Activated CD4-positive, alpha-beta memory T cell treated with anti-CD3 and anti-CD28 coated beads for 36 hours (primary cell): ENCODE results near the gene ANKS1B. TPM values are rescaled to one million over a fixed set of nuclear protein-coding genes. Genes with fewer than 3 reads are reported as not detected.
"Not testable (repeated sequence)": the region's sequence is repeated elsewhere in the genome, so short reads cannot be mapped to it uniquely, and the experiment has no call there.

Source experiments
- CTCF ChIA-PET: fragments of 350-600 bp; sonication (Branson Sonifier 250); formaldehyde crosslinking; loops from one replicate; lab custom pipeline; 2021; ENCODE audit warnings: antibody characterized with exemption, inconsistent platforms; lab: Charles Lee
- POLR2A ChIA-PET: fragments of 350-600 bp; sonication (Branson Sonifier 250); formaldehyde crosslinking; loops from one replicate; lab custom pipeline; 2021; ENCODE audit warnings: antibody characterized with exemption; lab: Charles Lee
- DNase-seq: peaks from one replicate; pipeline ENCODE4 v3.0.0-alpha.2; 2020
- H3K27ac Mint-ChIP-seq: one replicate; pipeline ENCODE4 v1.8.0; 2021; ENCODE audit warnings: mixed read lengths
- H3K27me3 Mint-ChIP-seq: one replicate; pipeline ENCODE4 v1.8.0; 2021; ENCODE audit warnings: mixed read lengths
- H3K36me3 Mint-ChIP-seq: one replicate; pipeline ENCODE4 v1.8.0; 2021; ENCODE audit warnings: mixed read lengths
- H3K4me1 Mint-ChIP-seq: one replicate; pipeline ENCODE4 v1.8.0; 2021; ENCODE audit warnings: low read depth, mixed read lengths
- H3K4me3 Mint-ChIP-seq: one replicate; pipeline ENCODE4 v1.8.0; 2021; ENCODE audit warnings: mild to moderate bottlenecking, mixed read lengths
- H3K9me3 Mint-ChIP-seq: one replicate; pipeline ENCODE4 v1.8.0; 2021; ENCODE audit warnings: mixed read lengths
- intact Hi-C: fragments of 100-400 bp; cut with micrococcal nuclease; formaldehyde crosslinking; loops from one replicate; pipeline ENCODE4 v1.15.1; 2023
- total RNA-seq, 2 experiments: library from RNA; stranded (reverse); gene quantifications; one replicate each; pipeline ENCODE4 v1.2.3, GENCODE V29; 2021

Gene ANKS1B
- total RNA-seq, 2 experiments from 2014 or later, result 0.97 to 1.0 TPM

- H3K4me3 Mint-ChIP-seq, result no peak overlapping the region
- intact Hi-C loops, result no loop called here
- DNase-seq, result no peak
- ChIA-PET POLR2A (no interaction called here), CTCF (no interaction called here)
- no peaks in the 10 kb centered on the region for H3K36me3 Mint-ChIP-seq
- H3K27me3 Mint-ChIP-seq, result no peaks in the 10 kb centered on the region
- H3K9me3 Mint-ChIP-seq, result peaks cover 4% of the 10 kb centered on the region
- no peaks in the 10 kb centered on the region for H3K4me1 Mint-ChIP-seq
- no peak overlapping the region for H3K27ac Mint-ChIP-seq
Measured at GRCh38 chr12:99253068-99253467, 731.7 kb downstream of the ANKS1B start.

DNA sequence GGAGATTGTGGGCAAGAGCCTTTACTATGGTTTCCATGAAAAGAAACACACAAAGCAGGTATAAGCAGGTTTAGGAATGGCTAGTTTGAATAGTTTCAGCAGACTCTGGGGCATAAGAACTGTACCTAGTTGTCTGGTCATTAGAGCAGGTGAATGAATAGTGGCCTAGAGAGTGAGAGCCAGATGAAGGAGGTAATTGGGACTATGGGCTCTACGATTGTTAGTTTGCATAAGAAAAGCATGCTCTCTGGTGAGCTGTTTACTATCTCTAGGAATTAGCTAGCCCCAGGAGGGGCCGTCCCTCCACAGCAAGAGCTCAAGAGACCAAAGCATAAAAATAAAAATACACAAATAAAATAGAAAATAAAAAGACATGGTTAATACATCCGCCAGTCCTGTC lies 734.6 kb downstream of the ANKS1B start:
- POLR2A ChIA-PET, result no interaction called here
- DNase-seq, result no peak
- H3K4me1 Mint-ChIP-seq, result no peaks in the 10 kb centered on the region
- no peaks in the 10 kb centered on the region for H3K27me3 Mint-ChIP-seq
- no peak overlapping the region for H3K27ac Mint-ChIP-seq
- intact Hi-C loops, result no loop called here
- no peaks in the 10 kb centered on the region for H3K36me3 Mint-ChIP-seq
- H3K4me3 Mint-ChIP-seq, result no peak overlapping the region
- H3K9me3 Mint-ChIP-seq, result peaks cover 3% of the 10 kb centered on the region
- CTCF ChIA-PET, result no interaction called here

DNA sequence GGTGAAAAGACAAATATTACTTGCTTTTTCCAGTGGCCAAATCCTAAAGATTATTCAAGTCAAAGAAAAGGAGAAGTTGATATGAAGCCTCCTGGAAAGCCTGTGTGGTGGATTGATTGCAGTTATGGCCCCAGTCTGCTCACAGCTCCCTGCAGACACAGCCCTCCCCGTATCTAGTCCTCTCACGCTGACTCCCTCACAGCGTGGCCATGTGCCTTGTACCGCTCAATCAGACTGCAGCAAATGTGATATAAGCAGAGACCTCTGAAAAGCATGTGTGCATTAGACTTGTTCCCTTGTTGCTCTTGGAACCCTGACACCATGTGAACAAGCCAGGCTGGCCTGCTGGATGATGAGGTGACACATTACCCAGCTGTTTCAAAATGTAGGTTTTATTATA lies 735.2 kb downstream of the ANKS1B start:
- intact Hi-C loops, result no loop called here
- no peak for DNase-seq
- Mint-ChIP-seq H3K4me1 (no peaks in the 10 kb centered on the region), H3K27me3 (no peaks in the 10 kb centered on the region), H3K4me3 (no peak overlapping the region), H3K9me3 (peaks cover 3% of the 10 kb centered on the region), H3K36me3 (no peaks in the 10 kb centered on the region), H3K27ac (no peak overlapping the region)
- ChIA-PET CTCF (no interaction called here), POLR2A (no interaction called here)

DNA sequence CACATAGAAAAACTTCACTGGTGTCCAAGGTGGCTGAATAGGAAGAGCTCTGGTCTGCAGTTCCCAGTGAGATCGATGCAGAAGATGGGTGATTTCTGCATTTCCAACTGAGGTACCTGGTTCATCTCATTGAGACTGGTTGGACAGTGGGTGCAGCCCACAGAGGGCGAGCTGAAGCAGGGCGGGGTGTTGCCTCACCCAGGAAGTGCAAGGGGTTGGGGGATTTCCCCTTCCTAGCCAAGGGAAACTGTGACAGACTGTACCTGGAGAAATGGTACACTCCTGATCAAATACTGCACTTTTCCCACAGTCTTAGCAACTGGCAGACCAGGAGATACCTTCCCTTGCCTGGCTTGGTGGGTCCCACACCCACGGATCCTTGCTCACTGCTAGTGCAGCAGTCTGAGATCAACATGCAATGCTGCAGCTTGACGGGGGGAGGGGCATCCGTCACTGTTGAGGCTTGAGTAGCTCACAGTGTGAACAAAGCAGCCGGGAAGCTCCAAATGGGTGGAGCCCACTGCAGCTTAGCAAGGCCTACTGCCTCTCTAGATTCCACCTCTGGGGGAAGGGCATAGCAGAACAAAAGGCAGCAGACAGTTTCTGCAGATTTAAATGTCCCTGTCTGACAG lies 746.7 kb downstream of the ANKS1B start:
- intact Hi-C loops, POLR2A ChIA-PET: not testable (repeated sequence)
- DNase-seq, result peak; percentile 9

DNA sequence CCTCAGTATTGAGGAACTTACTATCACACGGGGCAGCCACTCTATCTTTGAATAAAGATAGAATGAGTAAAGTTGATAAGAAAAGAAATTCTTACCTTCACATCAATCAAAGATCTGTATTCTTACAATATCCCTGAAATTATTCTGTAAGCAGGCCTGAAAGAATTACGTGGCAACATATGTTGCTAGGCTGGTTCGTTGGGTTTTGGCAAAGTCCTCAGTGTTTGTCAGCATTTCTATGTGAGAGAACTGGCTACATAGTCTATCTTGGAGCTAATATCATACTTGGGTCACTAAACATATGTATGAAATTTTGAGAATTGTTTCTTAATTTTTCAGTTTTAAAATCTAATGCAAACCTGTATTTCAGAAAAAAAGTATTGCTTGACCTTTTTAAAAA lies 749.4 kb downstream of the ANKS1B start:
- no peaks in the 10 kb centered on the region for H3K36me3 Mint-ChIP-seq
- no peaks in the 10 kb centered on the region for H3K27me3 Mint-ChIP-seq
- H3K9me3 Mint-ChIP-seq, result peaks cover 14% of the 10 kb centered on the region
- ChIA-PET CTCF (no interaction called here), POLR2A (no interaction called here)
- no peak for DNase-seq
- no peak overlapping the region for H3K4me3 Mint-ChIP-seq
- intact Hi-C loops, result no loop called here
- no peak overlapping the region for H3K27ac Mint-ChIP-seq
- H3K4me1 Mint-ChIP-seq, result no peaks in the 10 kb centered on the region

More for the DNA sequence above, 746.7 kb downstream of the ANKS1B start:
- H3K27ac Mint-ChIP-seq, CTCF ChIA-PET, H3K27me3 Mint-ChIP-seq, H3K4me1 Mint-ChIP-seq, H3K4me3 Mint-ChIP-seq, H3K36me3 Mint-ChIP-seq: not testable (repeated sequence)
- peaks cover 17% of the 10 kb centered on the region for H3K9me3 Mint-ChIP-seq

DNA sequence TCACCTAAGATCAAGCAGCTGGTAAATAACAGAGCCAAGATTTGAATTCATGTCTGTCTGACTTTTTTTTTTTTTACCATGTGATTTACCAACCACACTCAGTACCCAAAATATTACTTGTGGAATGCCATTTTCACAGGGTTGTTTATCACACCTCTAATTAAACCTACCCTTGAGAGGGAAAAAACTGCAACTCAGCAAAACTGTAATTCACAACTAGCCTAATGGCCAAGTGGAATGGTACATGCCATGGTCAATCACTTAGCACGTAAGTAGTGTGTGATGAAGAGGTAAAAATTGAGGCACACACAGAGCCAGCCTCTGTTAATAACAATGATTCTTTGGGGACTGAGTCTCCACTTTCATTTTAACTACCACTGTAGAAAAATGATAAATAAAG lies 750.0 kb downstream of the ANKS1B start:
- no peak overlapping the region for H3K4me3 Mint-ChIP-seq
- H3K4me1 Mint-ChIP-seq, result no peaks in the 10 kb centered on the region
- CTCF ChIA-PET, result no interaction called here
- POLR2A ChIA-PET, result no interaction called here
- no peaks in the 10 kb centered on the region for H3K36me3 Mint-ChIP-seq
- H3K27me3 Mint-ChIP-seq, result no peaks in the 10 kb centered on the region
- no peak overlapping the region for H3K27ac Mint-ChIP-seq
- intact Hi-C loops, result no loop called here
- H3K9me3 Mint-ChIP-seq, result peaks cover 8% of the 10 kb centered on the region
- DNase-seq, result no peak

- no peak overlapping the region for H3K4me3 Mint-ChIP-seq
- ChIA-PET POLR2A (no interaction called here), CTCF (no interaction called here)
- intact Hi-C loops, result no loop called here
- no peak for DNase-seq
- H3K4me1 Mint-ChIP-seq, result no peaks in the 10 kb centered on the region
- H3K36me3 Mint-ChIP-seq, result no peaks in the 10 kb centered on the region
- no peaks in the 10 kb centered on the region for H3K27me3 Mint-ChIP-seq
- H3K9me3 Mint-ChIP-seq, result peaks cover 2% of the 10 kb centered on the region
- no peak overlapping the region for H3K27ac Mint-ChIP-seq
Measured at GRCh38 chr12:99232324-99232723, 752.4 kb downstream of the ANKS1B start.

DNA sequence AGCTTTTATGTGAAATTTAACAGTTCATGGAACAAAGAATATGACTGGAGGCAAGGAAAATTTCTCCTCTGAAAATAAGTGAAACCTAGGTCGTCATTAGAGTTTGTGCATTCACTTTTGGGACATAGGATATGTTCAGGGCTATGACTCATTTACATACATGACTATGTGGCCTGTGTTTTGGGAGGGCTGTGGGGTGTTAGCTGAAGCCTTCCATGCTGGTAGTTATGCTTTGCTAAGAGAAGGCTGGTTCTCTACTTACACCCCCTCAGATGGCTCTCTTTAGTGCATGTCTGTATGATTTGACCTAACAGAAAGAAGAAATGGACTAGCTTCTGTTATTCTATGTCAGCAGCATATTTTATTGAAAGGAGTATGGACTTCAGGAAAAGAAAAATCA lies 753.7 kb downstream of the ANKS1B start:
- H3K9me3 Mint-ChIP-seq, result no peaks in the 10 kb centered on the region
- no peak overlapping the region for H3K27ac Mint-ChIP-seq
- H3K27me3 Mint-ChIP-seq, result no peaks in the 10 kb centered on the region
- H3K4me3 Mint-ChIP-seq, result no peak overlapping the region
- no peak for DNase-seq
- no peaks in the 10 kb centered on the region for H3K4me1 Mint-ChIP-seq
- ChIA-PET CTCF (no interaction called here), POLR2A (no interaction called here)
- no peaks in the 10 kb centered on the region for H3K36me3 Mint-ChIP-seq
- intact Hi-C loops, result no loop called here

DNA sequence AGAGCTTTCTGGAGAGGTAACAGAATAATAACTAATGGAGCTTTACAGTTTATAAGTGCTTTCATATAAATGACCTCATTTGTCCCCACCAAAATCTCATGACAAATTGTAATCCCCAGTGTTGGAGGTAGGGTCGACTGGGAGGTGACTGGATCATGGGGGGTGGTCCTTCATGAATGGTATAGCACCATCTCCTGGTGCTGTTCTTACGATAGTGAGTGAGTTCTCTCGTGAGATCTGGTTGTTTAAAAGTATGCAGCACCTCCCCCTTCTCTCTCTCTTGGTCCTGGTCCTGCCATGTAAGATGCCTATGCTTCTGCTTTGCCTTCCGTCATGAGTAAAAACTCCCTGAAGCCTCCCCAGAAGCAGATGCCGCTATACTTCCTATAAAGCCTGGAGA lies 760.5 kb downstream of the ANKS1B start:
- Mint-ChIP-seq H3K4me3 (no peak overlapping the region), H3K27ac (no peak overlapping the region), H3K9me3 (no peaks in the 10 kb centered on the region)

GRCh38 chr12:99223579-99223978 lies 761.2 kb downstream of the ANKS1B start:
- no peak overlapping the region for H3K4me3 Mint-ChIP-seq
- no peak overlapping the region for H3K27ac Mint-ChIP-seq
- CTCF ChIA-PET, result no interaction called here
- no peaks in the 10 kb centered on the region for H3K9me3 Mint-ChIP-seq
- H3K36me3 Mint-ChIP-seq, result no peaks in the 10 kb centered on the region
- no peak for DNase-seq
- POLR2A ChIA-PET, result no interaction called here
- no peaks in the 10 kb centered on the region for H3K4me1 Mint-ChIP-seq
- no peaks in the 10 kb centered on the region for H3K27me3 Mint-ChIP-seq
- intact Hi-C loops, result no loop called here

More for the DNA sequence above, 760.5 kb downstream of the ANKS1B start:
- no peak for DNase-seq
- ChIA-PET POLR2A (no interaction called here), CTCF (no interaction called here)
- Mint-ChIP-seq H3K4me1 (no peaks in the 10 kb centered on the region), H3K27me3 (no peaks in the 10 kb centered on the region), H3K36me3 (no peaks in the 10 kb centered on the region)
- intact Hi-C loops, result no loop called here

DNA sequence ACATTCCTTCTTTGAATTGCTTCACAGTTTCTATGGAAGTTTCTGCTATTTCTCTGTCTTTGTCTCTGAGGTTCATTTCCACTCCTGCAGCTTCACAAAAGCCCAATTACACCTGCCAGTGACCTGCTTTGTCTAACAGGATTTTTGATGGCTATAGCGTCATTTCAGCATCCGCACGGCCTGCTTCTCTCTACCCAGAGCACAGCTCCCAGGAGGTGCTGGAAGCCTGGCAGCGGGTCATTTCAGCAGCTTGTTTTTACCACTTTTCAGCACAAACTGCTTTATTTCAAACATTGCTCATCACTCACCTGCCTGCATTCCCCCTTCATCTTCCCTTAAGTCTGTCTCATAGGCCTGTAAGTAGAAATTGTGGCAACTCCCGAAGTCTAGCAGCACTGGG lies 771.7 kb downstream of the ANKS1B start:
- Mint-ChIP-seq H3K4me3 (no peak overlapping the region), H3K36me3 (no peaks in the 10 kb centered on the region), H3K27me3 (no peaks in the 10 kb centered on the region), H3K9me3 (peaks cover 7% of the 10 kb centered on the region), H3K27ac (no peak overlapping the region), H3K4me1 (no peaks in the 10 kb centered on the region)
- ChIA-PET CTCF (no interaction called here), POLR2A (no interaction called here)
- intact Hi-C loops, result no loop called here
- no peak for DNase-seq

- H3K4me1 Mint-ChIP-seq, result no peaks in the 10 kb centered on the region
- ChIA-PET CTCF (no interaction called here), POLR2A (no interaction called here)
- no peak overlapping the region for H3K4me3 Mint-ChIP-seq
- no peak for DNase-seq
- peaks cover 7% of the 10 kb centered on the region for H3K9me3 Mint-ChIP-seq
- intact Hi-C loops, result no loop called here
- H3K36me3 Mint-ChIP-seq, result no peaks in the 10 kb centered on the region
- no peak overlapping the region for H3K27ac Mint-ChIP-seq
- no peaks in the 10 kb centered on the region for H3K27me3 Mint-ChIP-seq
Measured at GRCh38 chr12:99212275-99212674, 772.5 kb downstream of the ANKS1B start.

DNA sequence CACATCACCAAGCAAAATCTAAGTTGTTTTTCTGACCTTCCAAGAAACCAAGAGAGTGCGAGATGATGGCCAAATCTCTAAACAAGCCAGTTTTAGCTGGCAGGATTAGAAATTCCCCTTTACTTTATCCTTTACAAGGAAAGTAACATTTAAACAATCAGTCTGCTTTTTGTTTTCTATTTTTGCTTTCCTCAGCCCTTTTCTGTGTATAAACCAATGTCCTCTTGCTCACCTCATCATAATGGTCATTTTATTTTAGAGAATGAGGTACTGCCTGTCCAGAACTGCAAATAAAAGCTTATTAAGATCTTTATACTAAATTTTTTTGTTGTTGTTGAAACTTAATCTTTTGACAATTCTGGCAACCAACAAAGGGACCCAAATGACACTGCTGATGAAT lies 779.6 kb downstream of the ANKS1B start:
- no peaks in the 10 kb centered on the region for H3K4me1 Mint-ChIP-seq
- intact Hi-C loops, result no loop called here
- H3K4me3 Mint-ChIP-seq, result no peak overlapping the region
- no peak overlapping the region for H3K27ac Mint-ChIP-seq
- ChIA-PET POLR2A (no interaction called here), CTCF (no interaction called here)
- H3K36me3 Mint-ChIP-seq, result no peaks in the 10 kb centered on the region
- H3K27me3 Mint-ChIP-seq, result no peaks in the 10 kb centered on the region
- no peaks in the 10 kb centered on the region for H3K9me3 Mint-ChIP-seq
- DNase-seq, result no peak
